Hematopoietic multipotent progenitor cell treated with erythropoietin and hydrocortisone succinate and interleukin-3 and kit ligand, for 4 days (in vitro differentiated cells): ENCODE measurements around the gene KCNN2.

ENCODE experiments used
- DNase-seq: peaks from one replicate; pipeline ENCODE4 v3.0.0-alpha.2; 2015

The KCNN2 gene

GRCh38 chr5:114362977-114363761 lies 1.3 kb downstream of the KCNN2 start:
- peak; percentile 5 for DNase-seq

GRCh38 chr5:114363837-114364236 lies 2.0 kb downstream of the KCNN2 start:
- DNase-seq, result no peak

GRCh38 chr5:114367029-114367428 lies 5.2 kb downstream of the KCNN2 start:
- peak; percentile 12 for DNase-seq

GRCh38 chr5:114369680-114370417 lies 8.0 kb downstream of the KCNN2 start:
- peak; percentile 19 for DNase-seq

- DNase-seq, result no peak
These were observed 15.4 kb downstream of the KCNN2 start for GRCh38 chr5:114377050-114377844.

GRCh38 chr5:114377946-114378345 lies 16.1 kb downstream of the KCNN2 start:
- no peak for DNase-seq

GRCh38 chr5:114380721-114381120 lies 18.9 kb downstream of the KCNN2 start:
- DNase-seq, result no peak

GRCh38 chr5:114387433-114387832 lies 25.6 kb downstream of the KCNN2 start:
- no peak for DNase-seq

GRCh38 chr5:114390431-114390830 lies 28.6 kb downstream of the KCNN2 start:
- no peak for DNase-seq

GRCh38 chr5:114391321-114391720 lies 29.5 kb downstream of the KCNN2 start:
- no peak for DNase-seq

- no peak for DNase-seq
These were observed 31.3 kb downstream of the KCNN2 start for GRCh38 chr5:114393159-114393558.

- no peak for DNase-seq
These were observed 40.3 kb downstream of the KCNN2 start for GRCh38 chr5:114402206-114402605.

GRCh38 chr5:114407783-114408182 lies 45.9 kb downstream of the KCNN2 start:
- no peak for DNase-seq

GRCh38 chr5:114408847-114409246 lies 47.0 kb downstream of the KCNN2 start:
- DNase-seq, result no peak

- DNase-seq, result no peak
These were observed 49.6 kb downstream of the KCNN2 start for GRCh38 chr5:114411380-114411931.

- DNase-seq, result no peak
These were observed 50.8 kb downstream of the KCNN2 start for GRCh38 chr5:114412510-114413171.

GRCh38 chr5:114415760-114416159 lies 53.9 kb downstream of the KCNN2 start:
- DNase-seq, result no peak

- DNase-seq, result no peak
These were observed 54.4 kb downstream of the KCNN2 start for GRCh38 chr5:114416254-114416653.

GRCh38 chr5:114417519-114417918 lies 55.6 kb downstream of the KCNN2 start:
- no peak for DNase-seq

GRCh38 chr5:114418176-114419066 lies 56.6 kb downstream of the KCNN2 start:
- peak; percentile 8 for DNase-seq

GRCh38 chr5:114419067-114419388 lies 57.2 kb downstream of the KCNN2 start:
- no peak for DNase-seq

GRCh38 chr5:114419959-114420358 lies 58.1 kb downstream of the KCNN2 start:
- DNase-seq, result no peak
